ENCODE results near the gene RYR3.

The RYR3 gene

GRCh38 chr15:33646744-33647143, 336.0 kb downstream of the RYR3 start (continued):
- TF ChIP-seq, protein P1, sequence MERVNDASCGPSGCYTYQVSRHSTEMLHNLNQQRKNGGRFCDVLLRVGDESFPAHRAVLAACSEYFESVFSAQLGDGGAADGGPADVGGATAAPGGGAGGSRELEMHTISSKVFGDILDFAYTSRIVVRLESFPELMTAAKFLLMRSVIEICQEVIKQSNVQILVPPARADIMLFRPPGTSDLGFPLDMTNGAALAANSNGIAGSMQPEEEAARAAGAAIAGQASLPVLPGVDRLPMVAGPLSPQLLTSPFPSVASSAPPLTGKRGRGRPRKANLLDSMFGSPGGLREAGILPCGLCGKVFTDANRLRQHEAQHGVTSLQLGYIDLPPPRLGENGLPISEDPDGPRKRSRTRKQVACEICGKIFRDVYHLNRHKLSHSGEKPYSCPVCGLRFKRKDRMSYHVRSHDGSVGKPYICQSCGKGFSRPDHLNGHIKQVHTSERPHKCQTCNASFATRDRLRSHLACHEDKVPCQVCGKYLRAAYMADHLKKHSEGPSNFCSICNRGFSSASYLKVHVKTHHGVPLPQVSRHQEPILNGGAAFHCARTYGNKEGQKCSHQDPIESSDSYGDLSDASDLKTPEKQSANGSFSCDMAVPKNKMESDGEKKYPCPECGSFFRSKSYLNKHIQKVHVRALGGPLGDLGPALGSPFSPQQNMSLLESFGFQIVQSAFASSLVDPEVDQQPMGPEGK (tag by site-specific recombination; IDR thresholded peaks at IDR 0.05): no peak
- TF ChIP-seq ZNF580 (tag by site-specific recombination; IDR thresholded peaks at IDR 0.05): no peak

DNA sequence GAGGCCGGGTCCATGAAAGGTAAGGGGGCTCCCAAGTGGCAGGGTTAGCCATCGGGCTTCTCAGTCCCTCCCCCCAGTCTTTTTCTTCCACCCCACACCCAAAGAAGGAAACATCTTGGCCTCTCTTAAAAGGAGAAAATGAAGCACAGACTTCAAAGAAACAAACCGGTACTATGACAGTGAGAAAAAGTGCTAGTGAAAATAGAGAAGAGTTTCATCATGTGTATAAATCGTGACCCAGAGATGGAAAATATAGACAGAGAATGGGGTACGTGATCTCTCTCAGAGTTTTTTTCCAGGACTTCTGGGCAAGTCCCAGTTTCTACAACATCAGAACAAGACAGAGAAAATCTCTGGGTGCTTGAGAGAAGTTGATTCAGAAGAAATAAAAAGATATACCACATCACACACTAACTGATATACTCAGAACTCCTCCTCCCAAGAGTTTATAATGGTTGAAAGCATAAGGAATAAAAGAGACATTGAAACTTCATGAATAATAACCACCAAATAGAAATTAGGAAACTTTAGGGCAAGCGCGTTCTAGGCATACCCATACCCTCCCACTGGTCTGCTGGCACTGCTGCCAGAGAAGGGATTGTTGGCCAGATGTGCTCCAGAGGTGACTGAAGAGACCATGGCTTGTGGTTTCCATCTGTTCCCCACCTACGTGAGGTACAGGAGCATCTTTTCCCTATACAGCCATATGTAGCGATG, 338.6 kb downstream of the RYR3 start:
- no peak overlapping the region for H3K4me3 ChIP-seq (ENCODE audit: low read depth, low read length)
- ChIA-PET POLR2A (no interaction called here), CTCF (no interaction called here)
- no peaks in the 10 kb centered on the region for H3K36me3 ChIP-seq (ENCODE audit: control insufficient read depth in 2 of 2, insufficient read depth in 1 of 2, low read length in 2 of 2)
- H3K9me3 ChIP-seq (ENCODE audit: control insufficient read depth, insufficient read depth, low read depth, low read length): no peaks in the 10 kb centered on the region
- H3K27ac ChIP-seq (ENCODE audit: extremely low read depth, low read depth, low read length): no peak overlapping the region
- no peaks in the 10 kb centered on the region for H3K4me1 ChIP-seq (ENCODE audit: control insufficient read depth, insufficient read depth, low read length)
- TF ChIP-seq ZNF830 (tag by site-specific recombination; IDR thresholded peaks at IDR 0.05; ENCODE audit: low read depth): no peak
- TF ChIP-seq ZNF266 (tag by site-specific recombination; IDR thresholded peaks at IDR 0.05; ENCODE audit: low read depth): no peak
- no peak for TF ChIP-seq ZNF707 (tag by site-specific recombination; IDR thresholded peaks at IDR 0.05)
- no peak for TF ChIP-seq ZNF175 (tag by site-specific recombination; IDR thresholded peaks at IDR 0.05)
- no peak for TF ChIP-seq ZFP41 (tag by site-specific recombination; IDR thresholded peaks at IDR 0.05; ENCODE audit: borderline replicate concordance)
- TF ChIP-seq ZNF558 (tag by site-specific recombination; IDR thresholded peaks at IDR 0.05): no peak
- no peak for TF ChIP-seq ZNF423 (tag by site-specific recombination; IDR thresholded peaks at IDR 0.05)
- TF ChIP-seq ZNF785 (tag by site-specific recombination; IDR thresholded peaks at IDR 0.05): no peak
- no peak for TF ChIP-seq ZBTB8A (tag by site-specific recombination; IDR thresholded peaks at IDR 0.05)
- TF ChIP-seq INSM2 (tag by site-specific recombination; IDR thresholded peaks at IDR 0.05): no peak
- no peak for TF ChIP-seq ZBTB48 (tag by site-specific recombination; IDR thresholded peaks at IDR 0.05)

DNA sequence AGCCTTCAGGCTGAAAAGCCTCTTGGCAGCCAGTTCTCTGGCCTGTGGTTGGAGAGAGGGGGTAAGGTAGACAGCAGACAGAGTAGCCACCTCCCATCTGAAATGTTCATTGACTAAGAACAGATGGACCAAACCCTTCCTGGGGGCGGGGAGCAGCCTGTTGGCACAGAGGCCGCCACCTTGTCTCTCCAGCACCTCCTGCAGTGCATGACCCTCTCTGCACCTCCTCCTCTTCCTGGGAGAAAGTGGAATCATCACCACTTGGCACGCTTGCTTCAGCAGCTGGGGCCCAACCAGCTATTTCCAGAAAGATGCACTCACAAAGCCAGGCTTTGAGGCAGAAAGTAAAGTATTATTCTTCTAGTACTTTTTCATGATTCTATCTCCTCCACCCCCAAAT, 344.1 kb downstream of the RYR3 start:
- H3K27ac ChIP-seq (ENCODE audit: extremely low read depth, low read depth, low read length): no peak overlapping the region
- H3K4me1 ChIP-seq (ENCODE audit: control insufficient read depth, insufficient read depth, low read length): no peaks in the 10 kb centered on the region
- POLR2A ChIA-PET: no interaction called here
- CTCF ChIA-PET: interaction anchor here (0.6 kb wide), 1 partner anchor 362 kb away, joined by 3 read pairs; no protein-coding TSS in a partner anchor
- H3K36me3 ChIP-seq (ENCODE audit: control insufficient read depth in 2 of 2, insufficient read depth in 1 of 2, low read length in 2 of 2): no peaks in the 10 kb centered on the region
- H3K4me3 ChIP-seq (ENCODE audit: low read depth, low read length): no peak overlapping the region
- no peaks in the 10 kb centered on the region for H3K9me3 ChIP-seq (ENCODE audit: control insufficient read depth, insufficient read depth, low read depth, low read length)
- TF ChIP-seq ZNF121 (tag by site-specific recombination; IDR thresholded peaks at IDR 0.05): no peak
- no peak for TF ChIP-seq SCRT2 (tag by site-specific recombination; IDR thresholded peaks at IDR 0.05)
- TF ChIP-seq ZNF366 (tag by site-specific recombination; conservative IDR thresholded peaks at IDR 0.05): no peak
- no peak for TF ChIP-seq ZNF768 (tag by site-specific recombination; IDR thresholded peaks at IDR 0.05)
- TF ChIP-seq ELK4 (IDR thresholded peaks at IDR 0.05; ENCODE audit: borderline replicate concordance, low read depth, low read length): no peak
- TF ChIP-seq, protein P2, sequence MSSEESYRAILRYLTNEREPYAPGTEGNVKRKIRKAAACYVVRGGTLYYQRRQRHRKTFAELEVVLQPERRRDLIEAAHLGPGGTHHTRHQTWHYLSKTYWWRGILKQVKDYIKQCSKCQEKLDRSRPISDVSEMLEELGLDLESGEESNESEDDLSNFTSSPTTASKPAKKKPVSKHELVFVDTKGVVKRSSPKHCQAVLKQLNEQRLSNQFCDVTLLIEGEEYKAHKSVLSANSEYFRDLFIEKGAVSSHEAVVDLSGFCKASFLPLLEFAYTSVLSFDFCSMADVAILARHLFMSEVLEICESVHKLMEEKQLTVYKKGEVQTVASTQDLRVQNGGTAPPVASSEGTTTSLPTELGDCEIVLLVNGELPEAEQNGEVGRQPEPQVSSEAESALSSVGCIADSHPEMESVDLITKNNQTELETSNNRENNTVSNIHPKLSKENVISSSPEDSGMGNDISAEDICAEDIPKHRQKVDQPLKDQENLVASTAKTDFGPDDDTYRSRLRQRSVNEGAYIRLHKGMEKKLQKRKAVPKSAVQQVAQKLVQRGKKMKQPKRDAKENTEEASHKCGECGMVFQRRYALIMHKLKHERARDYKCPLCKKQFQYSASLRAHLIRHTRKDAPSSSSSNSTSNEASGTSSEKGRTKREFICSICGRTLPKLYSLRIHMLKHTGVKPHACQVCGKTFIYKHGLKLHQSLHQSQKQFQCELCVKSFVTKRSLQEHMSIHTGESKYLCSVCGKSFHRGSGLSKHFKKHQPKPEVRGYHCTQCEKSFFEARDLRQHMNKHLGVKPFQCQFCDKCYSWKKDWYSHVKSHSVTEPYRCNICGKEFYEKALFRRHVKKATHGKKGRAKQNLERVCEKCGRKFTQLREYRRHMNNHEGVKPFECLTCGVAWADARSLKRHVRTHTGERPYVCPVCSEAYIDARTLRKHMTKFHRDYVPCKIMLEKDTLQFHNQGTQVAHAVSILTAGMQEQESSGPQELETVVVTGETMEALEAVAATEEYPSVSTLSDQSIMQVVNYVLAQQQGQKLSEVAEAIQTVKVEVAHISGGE (tag by site-specific recombination; conservative IDR thresholded peaks at IDR 0.05; ENCODE audit: low read depth): no peak
- no peak for TF ChIP-seq TSHZ1 (tag by site-specific recombination; IDR thresholded peaks at IDR 0.05; ENCODE audit: borderline replicate concordance)
- no peak for TF ChIP-seq SP2 (tag by site-specific recombination; IDR thresholded peaks at IDR 0.05)

Data from HEK293 (cell line).